ENCODE data around the gene C2orf72.
A peak's percentile ranks its signal among the peaks of the same experiment; 100 is the strongest.
"Not testable (repeated sequence)": the region's sequence is repeated elsewhere in the genome, so short reads cannot be mapped to it uniquely, and the experiment has no call there.

C2orf72 gene

DNA sequence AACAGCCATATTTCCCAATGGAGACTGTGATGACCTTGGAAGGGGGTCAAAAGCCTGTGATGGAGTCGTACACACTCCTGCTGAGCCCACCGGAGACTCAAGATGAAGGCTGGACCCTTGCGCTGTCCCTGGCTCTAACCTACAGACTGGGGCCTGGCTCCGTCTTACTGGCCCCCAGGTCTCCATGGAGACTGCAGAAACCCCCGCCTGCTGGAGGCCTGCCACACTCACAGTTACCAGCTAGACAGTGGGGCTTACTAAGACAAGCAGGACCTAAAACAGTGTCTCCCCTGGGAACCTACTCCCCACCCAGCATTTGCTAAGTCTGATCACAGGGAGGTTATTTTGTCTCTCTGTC lies 9.6 kb downstream of the C2orf72 start:
- DNase-seq (ENCODE audit: low read depth), result no peak

DNA sequence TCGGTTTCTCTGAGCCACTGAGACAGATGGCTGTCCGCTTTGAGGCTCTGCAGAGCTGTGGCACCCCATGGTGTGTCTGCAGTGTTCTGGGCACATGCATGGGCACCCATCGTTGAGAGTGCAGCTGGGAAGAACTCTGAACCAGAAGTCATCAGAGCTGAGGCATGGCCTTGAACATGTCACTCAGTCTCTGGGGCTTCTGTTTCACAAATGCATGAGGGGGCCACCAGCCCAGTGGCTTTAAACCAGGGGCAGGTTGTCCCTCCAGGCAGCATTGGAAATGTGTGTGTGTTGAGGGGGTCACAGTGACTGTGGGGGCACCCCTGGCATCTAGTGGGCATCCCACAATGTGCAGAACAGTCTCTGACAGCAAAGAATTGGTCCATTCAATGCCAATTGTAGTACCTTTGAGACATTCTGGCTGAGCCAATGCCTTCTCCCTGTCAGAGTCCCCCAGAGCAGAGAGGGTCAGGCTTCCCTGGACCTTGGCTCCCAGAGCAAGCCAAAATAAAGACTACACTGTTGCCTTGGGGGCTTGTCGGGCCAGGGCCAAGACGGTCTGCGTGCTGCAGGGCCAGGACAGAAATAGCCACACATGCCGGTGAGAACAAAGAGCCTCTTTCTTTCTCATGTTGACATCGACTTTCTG lies 10.1 kb downstream of the C2orf72 start:
- DNase-seq (ENCODE audit: low read depth), result no peak

DNA sequence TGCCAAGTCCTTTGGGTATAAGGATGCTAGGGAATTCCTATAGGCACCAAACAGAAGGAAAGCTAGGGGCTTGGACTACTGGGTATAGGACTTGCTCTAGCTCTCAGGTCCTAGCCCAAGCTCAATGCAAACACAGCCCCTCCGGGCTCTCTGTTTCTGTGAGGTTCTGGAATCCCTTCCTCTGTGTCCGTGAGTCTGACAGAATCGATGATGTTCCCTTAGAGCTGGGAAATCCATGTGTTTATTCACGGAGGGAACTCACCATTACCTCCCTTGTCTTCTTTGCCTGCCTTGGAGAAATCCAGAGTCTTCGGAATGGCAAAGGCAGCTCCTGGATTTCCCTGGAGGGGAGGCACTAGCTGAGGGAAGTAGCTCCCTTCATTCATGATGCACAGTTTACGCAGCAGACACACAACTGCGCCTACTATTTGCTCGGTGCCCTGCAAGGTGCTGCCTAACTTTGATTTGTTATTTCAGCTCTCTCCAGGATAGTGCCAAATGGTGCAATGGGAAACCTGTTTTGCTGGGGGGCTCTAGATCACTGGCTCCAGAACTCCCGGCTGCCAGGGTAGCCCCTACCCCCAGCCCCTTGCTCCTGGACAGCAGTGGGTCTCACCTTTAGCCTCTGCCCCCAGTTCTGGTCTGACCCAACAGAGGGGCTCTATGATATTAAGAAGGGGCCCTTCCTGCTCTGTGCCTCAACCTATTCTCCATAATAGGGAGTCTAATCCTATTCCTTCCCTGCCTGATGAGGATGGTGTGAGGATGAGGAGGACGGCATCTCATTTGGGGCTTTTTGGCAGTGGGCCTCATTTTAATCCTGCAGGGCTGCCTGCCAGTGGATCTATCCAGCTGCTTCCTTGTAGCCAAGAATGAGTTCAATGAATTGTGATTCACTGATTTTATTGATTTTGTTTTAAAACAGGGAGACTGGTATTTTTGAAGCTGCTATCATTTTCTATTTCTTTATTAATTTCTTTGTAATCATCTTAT lies 10.9 kb downstream of the C2orf72 start:
- no peak for DNase-seq (ENCODE audit: low read depth)

DNA sequence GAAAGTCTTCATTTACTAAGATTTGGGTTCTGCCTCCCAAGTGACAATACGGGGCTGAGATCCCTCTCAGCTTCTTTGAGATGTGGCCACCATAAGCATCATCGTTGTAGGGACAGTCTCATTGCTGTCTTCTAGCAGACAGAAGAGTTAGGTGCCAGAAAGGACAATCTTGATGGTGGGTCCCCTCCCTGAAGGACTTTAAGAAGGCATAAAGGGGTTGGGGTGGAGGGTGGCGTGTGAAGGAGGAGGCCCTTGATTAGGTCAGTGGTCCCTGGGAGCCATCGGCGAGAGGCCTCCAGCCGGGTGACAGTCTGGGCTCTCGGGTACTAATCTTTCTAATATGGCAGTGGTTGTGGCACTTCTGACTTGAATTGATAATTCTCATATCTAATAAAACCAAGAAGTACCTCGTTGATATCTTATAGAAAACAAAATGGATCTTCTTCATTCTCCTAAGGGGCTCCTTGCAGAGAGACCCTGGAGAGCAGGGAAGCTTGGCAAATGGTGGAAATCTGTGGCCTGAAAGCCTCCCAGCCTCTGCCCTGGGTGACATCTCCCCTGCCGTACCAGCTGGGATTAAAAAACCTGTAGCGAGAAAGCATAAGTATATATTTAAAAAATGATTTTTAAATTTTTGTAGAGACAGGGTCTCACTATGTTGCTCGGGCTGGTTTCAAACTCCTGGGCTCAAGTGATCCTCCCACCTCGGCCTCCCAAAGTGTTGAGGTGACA lies 12.1 kb downstream of the C2orf72 start:
- no peak for DNase-seq (ENCODE audit: low read depth)

DNA sequence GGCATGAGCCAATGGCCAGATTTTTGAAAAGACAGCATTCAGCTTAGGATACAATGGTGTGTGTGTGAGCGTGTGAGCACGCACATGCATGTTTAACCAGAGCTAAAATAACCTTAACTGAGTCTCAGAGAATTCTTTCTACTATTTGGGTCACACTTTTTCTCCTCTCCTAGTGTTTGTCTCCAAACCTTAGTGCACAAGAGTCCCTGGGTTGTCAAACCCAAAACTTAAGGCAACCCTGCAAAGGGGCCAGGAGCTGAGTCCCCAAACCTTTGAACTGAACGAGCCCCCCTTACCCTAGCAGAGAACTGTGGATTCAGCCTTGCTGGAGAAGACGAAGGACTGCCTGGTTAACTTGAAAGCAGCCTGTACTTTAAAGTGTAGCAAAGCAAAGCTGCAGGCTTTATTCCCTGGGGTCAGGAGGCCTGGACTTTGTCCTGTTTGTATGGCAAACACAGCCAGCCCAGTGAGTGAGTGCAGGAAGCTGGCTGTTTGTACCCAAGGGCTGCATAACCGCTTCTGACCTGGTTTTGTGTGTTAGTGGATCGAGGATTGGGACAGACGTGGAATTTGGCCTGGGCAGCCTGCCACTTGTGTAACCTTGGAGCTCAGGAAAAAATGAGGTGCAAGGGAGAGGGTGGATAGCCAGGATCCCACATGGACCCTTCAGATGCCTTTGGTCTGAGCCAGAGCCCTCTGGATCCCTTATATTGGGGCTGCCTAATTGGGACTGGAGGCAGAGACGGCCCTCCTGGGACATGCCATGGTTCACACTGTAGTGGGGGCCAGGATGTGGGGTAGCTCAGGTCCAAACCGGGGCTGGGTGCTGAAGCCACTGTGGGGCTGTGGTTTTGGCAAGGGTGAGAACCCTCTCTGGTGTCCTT lies 12.9 kb downstream of the C2orf72 start:
- DNase-seq (ENCODE audit: low read depth), result no peak

DNA sequence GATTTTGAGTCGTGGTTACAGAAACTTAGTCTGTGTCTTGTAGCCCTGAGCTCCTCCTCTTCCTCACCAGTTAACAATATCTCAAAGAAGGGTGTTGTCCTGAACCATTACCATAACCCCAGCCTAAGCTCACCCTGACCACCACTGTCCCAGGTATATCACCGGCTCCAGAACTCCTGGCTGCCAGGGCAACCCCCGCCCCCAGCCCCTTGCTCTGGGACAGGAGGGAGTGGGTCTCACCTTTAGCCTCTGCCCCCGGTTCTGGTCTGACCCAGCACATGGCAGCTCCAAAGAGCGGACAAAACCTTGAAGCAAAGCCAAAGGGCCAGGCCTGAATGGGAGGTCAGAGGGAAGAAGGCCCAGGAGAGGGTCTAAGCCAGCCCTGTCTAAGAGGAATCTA lies 13.8 kb downstream of the C2orf72 start:
- DNase-seq (ENCODE audit: low read depth), result no peak

DNA sequence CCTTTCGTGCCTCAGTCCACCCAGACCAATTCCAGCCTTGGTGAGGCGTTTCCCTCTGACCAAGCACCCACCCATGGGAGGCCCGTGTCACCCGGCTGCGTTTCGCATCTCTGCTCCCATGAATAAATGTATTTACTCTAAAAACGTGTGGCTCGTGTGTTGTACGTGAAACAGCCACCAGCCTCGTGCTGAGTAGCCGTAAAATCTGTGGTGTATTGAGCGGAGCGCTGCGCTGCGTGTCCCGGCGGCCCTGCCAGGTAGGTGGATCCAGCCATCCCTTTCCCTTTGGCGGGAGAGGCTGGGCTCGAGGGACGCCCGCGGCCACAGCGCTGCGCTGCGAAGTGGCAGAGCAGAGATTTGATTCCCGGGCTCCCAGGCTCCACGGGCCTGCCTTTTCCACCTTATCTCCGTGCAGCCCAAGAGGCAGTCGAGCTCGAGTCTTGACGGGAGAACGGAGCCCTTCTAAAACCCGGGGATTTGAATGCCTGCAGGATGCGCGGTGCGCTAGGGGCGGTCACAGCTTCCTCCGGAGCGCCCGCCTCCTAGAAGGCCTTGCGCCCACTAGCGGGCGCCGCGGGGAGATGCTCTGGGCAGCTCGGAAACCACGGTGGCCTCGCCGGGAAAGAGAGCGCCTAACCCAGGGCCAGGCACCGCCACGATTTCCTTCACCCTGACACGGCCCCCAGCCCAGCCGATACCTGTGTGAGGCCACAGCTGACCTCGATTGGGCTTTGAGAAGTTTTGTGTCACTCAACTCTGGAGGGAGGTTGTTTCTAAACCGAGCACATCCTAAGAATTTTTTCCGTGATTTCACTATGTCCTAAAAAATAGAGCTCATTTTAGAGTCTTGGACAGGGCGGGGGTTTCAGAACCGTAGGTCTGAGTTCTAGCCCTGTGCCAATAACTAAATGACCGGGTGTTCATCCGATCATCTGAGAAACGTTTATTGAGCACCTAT lies 15.4 kb downstream of the C2orf72 start:
- peak; percentile 49 for DNase-seq (ENCODE audit: low read depth)

DNA sequence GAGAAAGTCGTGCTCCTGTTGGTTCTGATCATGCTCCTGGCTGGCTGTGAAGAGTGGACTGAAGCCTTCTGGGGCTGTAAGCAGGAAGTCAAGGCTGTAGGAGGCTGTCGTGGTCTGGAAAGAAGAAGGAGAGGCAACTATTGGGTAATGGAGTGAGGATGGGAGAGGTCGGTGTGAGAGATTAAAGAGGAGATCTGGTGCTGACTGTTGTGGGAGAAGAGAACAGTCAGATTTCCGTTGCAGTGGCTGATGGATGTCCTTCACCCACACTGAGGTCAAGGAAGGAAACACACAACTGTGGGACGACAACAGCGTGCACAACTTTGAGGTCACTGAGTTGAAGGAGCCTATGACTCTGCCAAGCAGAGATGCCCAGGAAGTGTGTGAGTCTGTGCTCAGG lies 16.5 kb downstream of the C2orf72 start:
- no peak for DNase-seq (ENCODE audit: low read depth)

DNA sequence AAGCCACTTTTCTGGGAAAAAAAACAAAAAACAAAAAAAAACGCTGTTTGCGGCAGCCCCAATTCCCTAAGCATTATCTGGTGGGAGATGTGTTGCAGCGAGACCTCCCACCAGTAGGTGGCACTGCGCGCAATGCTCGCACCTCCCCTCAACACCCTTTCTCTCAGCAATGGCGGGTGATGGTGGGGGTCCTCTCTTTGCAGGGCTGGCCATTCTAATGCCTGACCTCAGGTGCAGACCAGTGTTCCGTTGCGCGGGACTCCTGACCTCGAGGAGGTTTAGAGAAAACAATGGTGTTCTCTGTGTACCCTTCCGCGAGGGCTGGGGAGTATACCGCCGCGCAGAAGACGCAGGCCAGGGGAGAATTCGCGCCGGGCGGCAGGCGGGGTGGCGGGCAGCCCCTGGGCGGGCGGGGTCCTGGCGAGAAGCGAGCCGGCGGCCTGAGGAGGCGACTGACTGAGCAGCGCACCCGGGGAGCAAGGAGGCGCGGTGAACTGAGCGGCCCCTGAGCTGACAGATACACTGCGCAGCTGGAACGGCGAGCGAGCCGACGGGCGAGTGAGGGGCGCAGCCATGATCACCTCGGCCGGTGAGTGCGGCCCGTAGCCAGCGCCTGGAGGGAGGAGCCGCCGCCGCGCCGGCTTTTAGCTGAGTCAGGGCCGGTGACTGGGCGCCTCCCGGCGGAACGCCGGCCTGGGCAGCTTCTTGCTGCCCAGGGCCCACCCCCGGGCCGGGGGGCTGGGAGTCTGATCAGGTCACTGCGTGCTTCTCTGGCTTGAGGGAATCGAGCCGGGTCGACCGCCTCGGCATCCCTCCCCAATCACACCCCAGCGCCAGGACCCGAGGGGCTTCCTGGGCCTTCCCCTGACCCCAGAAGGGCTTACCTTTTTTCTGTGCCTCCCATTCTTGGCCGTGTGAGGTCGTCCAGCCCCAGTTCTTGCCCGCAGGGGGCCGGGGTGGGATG lies 19.4 kb downstream of the C2orf72 start, which contains the start of gene PSMD1:
Gene PSMD1, plus strand, starts transcription at position 415 of the 964 bp plus-strand sequence. Its CDS starts 159 bp downstream, at position 574.
- DNase-seq (ENCODE audit: low read depth), result peak; percentile 84

DNA sequence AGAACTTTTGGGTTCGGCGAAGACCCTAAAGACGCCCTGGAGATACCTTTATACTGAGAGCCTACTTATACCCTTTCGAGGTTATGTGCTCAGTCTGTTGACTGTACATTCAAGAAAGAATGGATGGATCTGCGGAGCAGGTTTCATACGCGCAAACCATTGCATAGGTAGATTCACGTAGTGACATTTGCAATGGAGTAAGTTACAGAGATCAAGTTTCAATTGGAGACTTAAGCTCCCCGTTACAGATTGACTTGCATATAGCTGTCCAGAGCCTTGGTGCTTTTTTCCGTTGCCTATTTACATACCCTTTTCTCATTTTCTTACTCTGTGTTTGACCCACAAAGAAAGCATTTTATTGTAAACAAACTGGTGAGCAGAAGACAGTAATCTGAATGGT lies 20.3 kb downstream of the C2orf72 start:
- no peak for DNase-seq (ENCODE audit: low read depth)

DNA sequence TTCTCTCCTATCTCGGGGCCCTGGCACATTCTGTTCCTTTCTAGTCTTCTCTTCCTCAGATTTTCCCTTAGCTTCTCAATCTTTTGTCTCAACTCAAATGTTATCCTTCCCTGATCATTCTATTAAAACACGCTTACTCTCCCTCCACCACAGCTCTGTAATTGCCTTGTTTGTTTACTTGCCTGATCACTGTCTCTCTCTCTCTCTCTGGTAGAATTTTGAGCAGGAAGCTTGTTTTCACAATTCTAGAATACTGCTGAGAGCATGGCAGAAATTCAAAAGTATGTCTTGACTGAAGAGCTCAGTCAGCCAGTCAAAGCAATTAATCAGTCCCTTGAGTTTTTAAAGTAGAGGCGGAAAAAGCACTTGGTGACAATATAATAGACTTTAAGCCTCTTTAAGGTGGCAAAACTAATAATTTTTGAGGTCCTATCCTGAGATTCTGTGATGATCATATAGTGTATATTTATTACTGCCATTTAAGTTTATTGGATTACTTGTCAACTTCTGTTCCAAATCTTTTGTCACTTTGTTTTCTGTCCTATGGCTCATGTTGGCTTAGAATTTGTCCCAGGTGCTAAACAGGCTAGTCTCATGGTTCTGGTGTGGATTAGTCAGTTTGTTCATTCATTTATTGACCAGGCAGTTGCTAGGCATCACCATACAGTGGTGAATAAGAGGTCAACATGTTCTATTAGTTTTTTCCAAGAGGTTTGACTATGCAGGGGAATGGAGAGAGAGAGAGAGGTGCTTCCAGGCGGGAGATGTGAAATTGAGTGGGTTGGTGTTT lies 21.6 kb downstream of the C2orf72 start:
- DNase-seq (ENCODE audit: low read depth), result no peak

DNA sequence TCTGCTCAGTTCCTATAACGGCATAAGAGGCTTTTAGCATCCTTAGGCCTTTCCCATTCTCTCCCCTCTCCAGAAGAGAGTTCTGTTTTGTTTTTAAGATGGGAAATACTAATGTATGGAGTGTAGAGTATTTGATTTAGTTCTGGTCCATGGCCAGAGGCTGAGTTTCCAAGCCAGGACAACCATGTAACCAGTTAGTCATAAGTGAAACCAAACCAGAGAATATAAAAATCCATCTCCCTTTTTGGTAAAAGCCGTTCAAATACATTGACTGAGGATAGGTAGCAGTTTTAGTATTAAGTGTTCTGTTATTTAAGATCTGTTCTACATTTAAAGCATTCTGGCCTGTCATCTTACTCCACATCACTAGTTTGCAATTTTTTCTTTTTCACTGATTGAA lies 22.4 kb downstream of the C2orf72 start:
- DNase-seq (ENCODE audit: low read depth), result no peak

DNA sequence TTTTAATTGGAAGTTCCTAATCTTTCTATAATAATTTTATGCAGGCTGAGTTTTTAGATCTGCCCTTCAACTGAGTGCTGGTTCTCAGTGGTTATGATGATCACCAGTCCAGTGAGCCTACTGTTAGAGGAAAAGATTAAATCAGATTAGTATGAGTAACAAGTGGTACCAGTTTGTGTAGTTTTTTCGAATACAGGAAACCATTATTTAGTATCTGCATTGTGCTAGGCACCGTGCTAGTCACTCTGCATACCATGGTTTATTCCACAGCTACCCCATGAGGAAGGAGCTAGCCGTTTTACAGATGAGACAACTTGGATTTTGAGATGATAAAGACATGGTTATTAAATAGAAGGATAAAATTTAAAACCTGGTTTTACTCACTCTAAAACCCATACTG lies 25.5 kb downstream of the C2orf72 start:
- no peak for DNase-seq (ENCODE audit: low read depth)

DNA sequence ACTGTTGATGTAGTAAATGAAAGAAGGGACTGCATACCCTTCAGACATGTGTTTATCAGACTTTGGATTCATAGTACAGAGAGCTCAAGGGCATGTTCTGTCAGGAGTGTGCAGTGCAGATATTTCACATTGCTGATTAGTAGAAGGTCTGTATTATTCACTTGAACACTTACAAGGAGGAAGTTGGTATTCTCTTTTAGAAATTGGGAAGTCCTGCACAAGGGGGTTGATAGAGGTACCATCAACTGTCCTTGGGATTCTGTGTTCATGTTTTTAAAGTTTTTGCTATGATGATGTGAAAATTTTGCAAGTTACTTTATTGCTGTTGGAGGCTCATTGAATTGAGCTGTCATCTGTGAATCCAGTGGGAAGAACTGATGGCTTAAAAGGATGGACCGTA lies 26.0 kb downstream of the C2orf72 start:
- DNase-seq (ENCODE audit: low read depth), result no peak

DNA sequence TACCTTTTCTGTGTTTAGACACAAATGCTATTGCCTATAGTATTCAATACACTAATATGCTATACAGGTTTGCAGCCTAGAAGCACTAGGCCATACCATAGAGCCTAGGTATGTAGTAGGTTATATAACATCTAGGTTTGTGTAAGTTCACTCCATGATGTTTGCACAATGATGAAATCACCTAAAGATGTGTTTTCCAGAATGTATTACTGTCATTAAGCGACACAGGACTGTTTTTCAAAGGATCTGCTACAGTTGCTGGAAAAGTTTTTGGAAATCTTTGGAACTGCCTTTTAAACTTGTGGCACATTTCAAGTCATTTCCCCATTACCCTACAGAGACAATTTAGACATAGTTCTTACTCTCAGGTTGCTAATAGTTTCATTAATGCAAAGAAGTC lies 28.6 kb downstream of the C2orf72 start:
- no peak for DNase-seq (ENCODE audit: low read depth)

DNA sequence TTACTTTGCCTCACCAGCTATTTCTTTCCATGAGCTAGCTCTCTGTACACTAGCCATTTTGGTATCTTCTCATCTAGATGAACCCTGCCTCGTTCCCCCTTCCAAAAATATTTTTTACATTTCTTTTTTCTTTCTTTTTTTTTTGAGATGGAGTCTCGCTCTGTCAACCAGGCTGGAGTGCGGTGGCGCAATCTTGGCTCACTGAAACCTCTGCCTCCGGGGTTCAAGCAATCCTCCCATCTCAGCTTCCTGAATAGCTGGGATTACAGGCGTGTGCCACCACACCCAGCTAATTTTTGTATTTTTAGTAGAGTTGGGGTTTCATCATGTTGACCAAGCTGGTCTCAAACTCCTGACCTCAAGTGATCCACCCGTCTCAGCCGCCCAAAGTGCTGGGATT lies 30.2 kb downstream of the C2orf72 start:
- not testable (repeated sequence) for DNase-seq (ENCODE audit: low read depth)

DNA sequence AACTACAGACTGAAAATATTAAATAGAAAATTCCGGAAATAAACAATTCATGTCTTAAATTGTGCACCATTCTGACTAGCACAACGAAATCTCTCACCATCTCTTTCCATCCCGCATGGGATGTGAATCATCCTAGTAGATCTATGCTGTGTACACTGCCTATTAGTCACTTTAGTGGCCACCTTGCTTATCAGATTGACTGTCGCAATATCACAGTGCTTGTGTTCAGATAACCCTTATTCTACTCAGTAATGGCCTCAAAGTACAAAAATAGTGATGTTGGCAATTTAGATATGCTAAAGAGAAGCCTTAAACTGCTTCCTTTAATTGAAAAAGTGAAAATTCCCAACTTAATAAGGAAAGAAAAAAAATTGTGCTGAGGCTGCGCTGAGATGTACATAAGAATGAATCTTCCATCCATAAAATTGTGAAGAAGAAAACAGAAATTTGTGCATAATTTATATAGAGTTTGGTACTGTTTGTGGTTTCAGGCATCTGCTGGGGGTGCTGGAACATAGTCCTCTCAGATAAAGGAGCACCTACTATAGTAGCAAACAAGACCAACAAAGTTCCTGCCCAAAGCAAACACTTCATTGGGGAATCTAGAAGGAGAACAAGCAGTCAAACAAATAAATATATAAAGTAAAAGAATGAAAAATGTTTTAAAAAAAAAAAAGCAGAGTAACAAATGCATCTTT lies 31.4 kb downstream of the C2orf72 start:
- DNase-seq (ENCODE audit: low read depth), result no peak

Data from CMK (cell line).